Activated naive CD8-positive, alpha-beta T cell (primary cell): ENCODE measurements around the gene MACROH2A1.

Experiments used
- H3K27ac Mint-ChIP-seq: one replicate; pipeline ENCODE4 v1.8.0; 2021; ENCODE audit warnings: mixed read lengths
- H3K27me3 Mint-ChIP-seq: one replicate; pipeline ENCODE4 v1.8.0; 2021; ENCODE audit warnings: mixed read lengths
- H3K36me3 Mint-ChIP-seq: one replicate; pipeline ENCODE4 v1.8.0; 2021; ENCODE audit warnings: mixed read lengths
- H3K4me1 Mint-ChIP-seq: one replicate; pipeline ENCODE4 v1.8.0; 2021; ENCODE audit warnings: low read depth, mixed read lengths
- H3K4me3 Mint-ChIP-seq: one replicate; pipeline ENCODE4 v1.8.0; 2021; ENCODE audit warnings: mild to moderate bottlenecking, mixed read lengths
- H3K9me3 Mint-ChIP-seq: one replicate; pipeline ENCODE4 v1.8.0; 2021; ENCODE audit warnings: low read depth, mixed read lengths

The MACROH2A1 gene

GRCh38 chr5:135382106-135382790 is 16.8 kb downstream of the MACROH2A1 start:
- Mint-ChIP-seq H3K27ac (no peak overlapping the region), H3K27me3 (no peaks in the 10 kb centered on the region), H3K36me3 (peaks cover 25% of the 10 kb centered on the region), H3K4me1 (peaks cover 42% of the 10 kb centered on the region), H3K4me3 (no peak overlapping the region), H3K9me3 (no peaks in the 10 kb centered on the region)

- H3K4me3 Mint-ChIP-seq = no peak overlapping the region
- peaks cover 20% of the 10 kb centered on the region for H3K36me3 Mint-ChIP-seq
- H3K27me3 Mint-ChIP-seq = no peaks in the 10 kb centered on the region
- H3K4me1 Mint-ChIP-seq = peaks cover 46% of the 10 kb centered on the region
- no peaks in the 10 kb centered on the region for H3K9me3 Mint-ChIP-seq
- no peak overlapping the region for H3K27ac Mint-ChIP-seq
These were observed 19.9 kb downstream of the MACROH2A1 start for GRCh38 chr5:135379046-135379654.

- no peaks in the 10 kb centered on the region for H3K9me3 Mint-ChIP-seq
- H3K27ac Mint-ChIP-seq = no peak overlapping the region
- peaks cover 18% of the 10 kb centered on the region for H3K36me3 Mint-ChIP-seq
- H3K4me1 Mint-ChIP-seq = peaks cover 56% of the 10 kb centered on the region
- H3K4me3 Mint-ChIP-seq = no peak overlapping the region
- H3K27me3 Mint-ChIP-seq = no peaks in the 10 kb centered on the region
These were observed 21.0 kb downstream of the MACROH2A1 start for GRCh38 chr5:135377751-135378680.

GRCh38 chr5:135376961-135377624 is 21.9 kb downstream of the MACROH2A1 start:
- no peaks in the 10 kb centered on the region for H3K9me3 Mint-ChIP-seq
- no peak overlapping the region for H3K4me3 Mint-ChIP-seq
- H3K27me3 Mint-ChIP-seq = no peaks in the 10 kb centered on the region
- peak overlapping the region; percentile 52 for H3K27ac Mint-ChIP-seq
- peaks cover 9% of the 10 kb centered on the region for H3K36me3 Mint-ChIP-seq
- peaks cover 57% of the 10 kb centered on the region for H3K4me1 Mint-ChIP-seq

GRCh38 chr5:135375040-135375793 is 23.8 kb downstream of the MACROH2A1 start:
- Mint-ChIP-seq H3K9me3 (no peaks in the 10 kb centered on the region), H3K4me1 (peaks cover 55% of the 10 kb centered on the region), H3K4me3 (no peak overlapping the region), H3K27ac (no peak overlapping the region), H3K36me3 (peaks cover 10% of the 10 kb centered on the region), H3K27me3 (no peaks in the 10 kb centered on the region)

GRCh38 chr5:135373736-135374515 is 25.1 kb downstream of the MACROH2A1 start:
- Mint-ChIP-seq H3K4me3 (no peak overlapping the region), H3K36me3 (peaks cover 6% of the 10 kb centered on the region), H3K4me1 (peaks cover 51% of the 10 kb centered on the region), H3K27ac (no peak overlapping the region), H3K9me3 (no peaks in the 10 kb centered on the region), H3K27me3 (no peaks in the 10 kb centered on the region)

GRCh38 chr5:135372654-135373381 is 26.2 kb downstream of the MACROH2A1 start:
- no peak overlapping the region for H3K4me3 Mint-ChIP-seq
- H3K27me3 Mint-ChIP-seq = no peaks in the 10 kb centered on the region
- no peaks in the 10 kb centered on the region for H3K9me3 Mint-ChIP-seq
- peaks cover 7% of the 10 kb centered on the region for H3K36me3 Mint-ChIP-seq
- peaks cover 39% of the 10 kb centered on the region for H3K4me1 Mint-ChIP-seq
- no peak overlapping the region for H3K27ac Mint-ChIP-seq

GRCh38 chr5:135371622-135372232 is 27.3 kb downstream of the MACROH2A1 start:
- Mint-ChIP-seq H3K9me3 (no peaks in the 10 kb centered on the region), H3K4me1 (peaks cover 32% of the 10 kb centered on the region), H3K27ac (no peak overlapping the region), H3K36me3 (peaks cover 11% of the 10 kb centered on the region), H3K4me3 (no peak overlapping the region), H3K27me3 (no peaks in the 10 kb centered on the region)

- H3K4me1 Mint-ChIP-seq = peaks cover 21% of the 10 kb centered on the region
- no peaks in the 10 kb centered on the region for H3K27me3 Mint-ChIP-seq
- no peak overlapping the region for H3K27ac Mint-ChIP-seq
- H3K9me3 Mint-ChIP-seq = no peaks in the 10 kb centered on the region
- peaks cover 11% of the 10 kb centered on the region for H3K36me3 Mint-ChIP-seq
- no peak overlapping the region for H3K4me3 Mint-ChIP-seq
These were observed 29.1 kb downstream of the MACROH2A1 start for GRCh38 chr5:135369952-135370351.

- no peaks in the 10 kb centered on the region for H3K9me3 Mint-ChIP-seq
- H3K27me3 Mint-ChIP-seq = no peaks in the 10 kb centered on the region
- peaks cover 14% of the 10 kb centered on the region for H3K36me3 Mint-ChIP-seq
- no peak overlapping the region for H3K27ac Mint-ChIP-seq
- H3K4me1 Mint-ChIP-seq = peaks cover 4% of the 10 kb centered on the region
- no peak overlapping the region for H3K4me3 Mint-ChIP-seq
These were observed 31.5 kb downstream of the MACROH2A1 start for GRCh38 chr5:135367554-135367953.

GRCh38 chr5:135367076-135367475 is 32.0 kb downstream of the MACROH2A1 start:
- Mint-ChIP-seq H3K36me3 (peaks cover 14% of the 10 kb centered on the region), H3K4me1 (peaks cover 3% of the 10 kb centered on the region), H3K9me3 (no peaks in the 10 kb centered on the region), H3K4me3 (no peak overlapping the region), H3K27ac (no peak overlapping the region), H3K27me3 (no peaks in the 10 kb centered on the region)

GRCh38 chr5:135365281-135365680 is 33.8 kb downstream of the MACROH2A1 start:
- H3K4me3 Mint-ChIP-seq = no peak overlapping the region
- peaks cover 15% of the 10 kb centered on the region for H3K36me3 Mint-ChIP-seq
- peaks cover 10% of the 10 kb centered on the region for H3K4me1 Mint-ChIP-seq
- H3K9me3 Mint-ChIP-seq = no peaks in the 10 kb centered on the region
- no peak overlapping the region for H3K27ac Mint-ChIP-seq
- no peaks in the 10 kb centered on the region for H3K27me3 Mint-ChIP-seq
